22Rv1 (cell line): ENCODE results near the gene ADCY6.

Experiments
- H3K27ac ChIP-seq: fragments of 450-650 bp; 2 replicates; pipeline ENCODE4 v1.5.1; 2017
- ZFX ChIP-seq: fragments of 450-650 bp; IDR thresholded peaks from 2 replicates; pipeline ENCODE4 v1.6.1; 2017; ENCODE audit warnings: antibody characterized with exemption, borderline replicate concordance
- TF ChIP-seq, protein P1 (sequence below): fragments of 450-650 bp; IDR thresholded peaks from 2 replicates; pipeline ENCODE4 v1.5.1; 2017; ENCODE audit warnings: mild to moderate bottlenecking

ADCY6 gene

DNA sequence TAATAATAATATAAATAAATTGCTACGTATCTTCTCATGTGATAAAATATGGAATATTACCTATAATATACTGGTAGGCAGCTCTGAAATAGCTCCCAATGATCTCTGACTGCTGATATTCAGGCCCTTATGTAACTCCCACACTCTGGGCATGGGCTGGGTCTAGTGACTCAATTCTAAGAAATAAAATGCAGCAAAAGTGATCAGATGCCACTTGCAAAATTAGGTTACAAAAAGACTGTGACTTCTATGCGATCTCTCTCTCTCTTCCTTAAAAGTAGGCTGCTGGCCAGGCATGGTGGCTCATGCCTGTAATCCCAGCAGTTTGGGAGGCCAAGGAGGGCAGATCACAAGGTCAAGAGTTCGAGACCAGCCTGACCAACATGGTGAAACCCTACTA lies 19.1 kb upstream of the ADCY6 start:
- TF ChIP-seq ZFX = no peak
- no peak overlapping the region for H3K27ac ChIP-seq

DNA sequence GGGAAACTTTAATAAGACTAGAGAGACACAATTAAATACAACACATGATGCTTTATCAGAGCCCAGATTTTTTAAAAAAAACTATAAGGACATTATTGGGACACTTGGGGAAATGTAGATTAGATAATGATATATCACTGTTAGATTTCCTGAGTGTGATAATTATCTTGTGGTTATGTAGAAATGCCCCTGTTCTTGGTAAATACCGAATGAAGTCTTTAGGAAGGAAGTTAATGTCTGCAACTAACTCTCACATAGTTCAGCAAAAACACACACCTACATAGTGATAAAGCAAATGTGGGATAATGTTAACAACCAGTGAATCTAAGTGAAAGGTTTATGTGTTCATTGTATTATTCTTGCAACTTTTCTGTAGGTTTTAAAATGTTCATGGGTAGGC lies 14.8 kb upstream of the ADCY6 start:
- H3K27ac ChIP-seq = no peak overlapping the region
- no peak for TF ChIP-seq ZFX
- TF ChIP-seq, protein P1, sequence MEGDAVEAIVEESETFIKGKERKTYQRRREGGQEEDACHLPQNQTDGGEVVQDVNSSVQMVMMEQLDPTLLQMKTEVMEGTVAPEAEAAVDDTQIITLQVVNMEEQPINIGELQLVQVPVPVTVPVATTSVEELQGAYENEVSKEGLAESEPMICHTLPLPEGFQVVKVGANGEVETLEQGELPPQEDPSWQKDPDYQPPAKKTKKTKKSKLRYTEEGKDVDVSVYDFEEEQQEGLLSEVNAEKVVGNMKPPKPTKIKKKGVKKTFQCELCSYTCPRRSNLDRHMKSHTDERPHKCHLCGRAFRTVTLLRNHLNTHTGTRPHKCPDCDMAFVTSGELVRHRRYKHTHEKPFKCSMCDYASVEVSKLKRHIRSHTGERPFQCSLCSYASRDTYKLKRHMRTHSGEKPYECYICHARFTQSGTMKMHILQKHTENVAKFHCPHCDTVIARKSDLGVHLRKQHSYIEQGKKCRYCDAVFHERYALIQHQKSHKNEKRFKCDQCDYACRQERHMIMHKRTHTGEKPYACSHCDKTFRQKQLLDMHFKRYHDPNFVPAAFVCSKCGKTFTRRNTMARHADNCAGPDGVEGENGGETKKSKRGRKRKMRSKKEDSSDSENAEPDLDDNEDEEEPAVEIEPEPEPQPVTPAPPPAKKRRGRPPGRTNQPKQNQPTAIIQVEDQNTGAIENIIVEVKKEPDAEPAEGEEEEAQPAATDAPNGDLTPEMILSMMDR = no peak

DNA sequence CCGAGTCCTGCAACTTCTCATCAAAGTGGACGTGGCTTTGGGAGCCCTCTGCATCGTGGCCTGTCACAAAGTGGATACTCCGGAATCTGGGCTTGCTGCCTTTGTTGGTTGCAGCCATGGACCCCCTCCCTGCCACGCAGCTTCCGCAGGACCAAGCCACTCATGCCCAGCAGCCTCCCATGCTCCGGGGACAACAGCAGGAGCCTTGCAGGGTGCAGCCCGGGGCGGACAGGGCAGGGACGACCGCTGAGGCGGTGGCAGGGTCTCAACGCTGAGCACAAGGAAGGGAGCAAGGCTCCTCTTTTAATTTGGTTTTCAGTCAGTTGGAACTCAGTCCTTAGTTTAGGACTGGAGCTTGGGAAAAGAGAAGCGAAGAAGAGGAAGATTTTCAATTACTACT lies 12.1 kb upstream of the ADCY6 start:
- no peak overlapping the region for H3K27ac ChIP-seq
- TF ChIP-seq, protein P1 = no peak
- TF ChIP-seq ZFX = no peak

DNA sequence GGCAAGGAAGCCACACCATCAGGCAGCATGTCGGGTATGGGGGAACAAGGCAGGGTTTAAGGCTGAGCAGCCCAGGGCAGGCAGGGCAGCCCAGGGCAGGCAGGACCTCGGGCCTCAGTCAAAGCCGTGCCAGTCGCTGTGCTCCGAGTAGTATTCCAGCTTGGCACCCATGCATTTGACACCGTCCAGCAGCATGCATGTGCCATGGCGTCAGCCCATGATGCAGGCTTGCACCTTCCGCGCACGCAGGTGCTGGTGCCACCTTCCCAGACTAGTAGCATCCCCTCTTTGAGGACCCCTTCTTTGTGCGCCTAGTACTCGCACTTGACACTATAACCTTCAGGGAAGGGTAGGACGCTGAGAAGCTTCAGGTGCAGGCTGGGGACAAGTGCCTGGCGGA lies 11.6 kb upstream of the ADCY6 start:
- H3K27ac ChIP-seq = no peak overlapping the region
- no peak for TF ChIP-seq ZFX
- TF ChIP-seq, protein P1 = no peak

DNA sequence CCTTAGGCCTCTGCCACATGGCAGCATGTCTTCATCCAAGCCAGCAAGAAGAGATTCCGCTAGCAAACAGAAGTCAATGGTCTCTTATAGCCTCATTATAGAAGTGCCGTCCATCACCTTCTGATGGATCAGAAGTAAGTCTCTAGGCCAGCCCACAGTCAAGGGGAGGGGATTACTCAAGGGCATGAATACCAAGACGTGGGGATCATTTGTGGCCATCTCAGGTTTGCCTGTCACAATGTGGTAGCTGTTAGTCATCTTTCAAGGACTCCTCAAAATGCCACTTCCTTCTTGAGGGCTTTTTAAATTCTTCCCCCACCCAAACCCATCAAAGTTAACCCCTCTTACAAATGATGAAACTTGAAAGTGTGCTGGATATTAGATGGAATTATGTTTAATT lies 8.1 kb upstream of the ADCY6 start:
- TF ChIP-seq, protein P1 = no peak
- TF ChIP-seq ZFX = no peak
- H3K27ac ChIP-seq = no peak overlapping the region

DNA sequence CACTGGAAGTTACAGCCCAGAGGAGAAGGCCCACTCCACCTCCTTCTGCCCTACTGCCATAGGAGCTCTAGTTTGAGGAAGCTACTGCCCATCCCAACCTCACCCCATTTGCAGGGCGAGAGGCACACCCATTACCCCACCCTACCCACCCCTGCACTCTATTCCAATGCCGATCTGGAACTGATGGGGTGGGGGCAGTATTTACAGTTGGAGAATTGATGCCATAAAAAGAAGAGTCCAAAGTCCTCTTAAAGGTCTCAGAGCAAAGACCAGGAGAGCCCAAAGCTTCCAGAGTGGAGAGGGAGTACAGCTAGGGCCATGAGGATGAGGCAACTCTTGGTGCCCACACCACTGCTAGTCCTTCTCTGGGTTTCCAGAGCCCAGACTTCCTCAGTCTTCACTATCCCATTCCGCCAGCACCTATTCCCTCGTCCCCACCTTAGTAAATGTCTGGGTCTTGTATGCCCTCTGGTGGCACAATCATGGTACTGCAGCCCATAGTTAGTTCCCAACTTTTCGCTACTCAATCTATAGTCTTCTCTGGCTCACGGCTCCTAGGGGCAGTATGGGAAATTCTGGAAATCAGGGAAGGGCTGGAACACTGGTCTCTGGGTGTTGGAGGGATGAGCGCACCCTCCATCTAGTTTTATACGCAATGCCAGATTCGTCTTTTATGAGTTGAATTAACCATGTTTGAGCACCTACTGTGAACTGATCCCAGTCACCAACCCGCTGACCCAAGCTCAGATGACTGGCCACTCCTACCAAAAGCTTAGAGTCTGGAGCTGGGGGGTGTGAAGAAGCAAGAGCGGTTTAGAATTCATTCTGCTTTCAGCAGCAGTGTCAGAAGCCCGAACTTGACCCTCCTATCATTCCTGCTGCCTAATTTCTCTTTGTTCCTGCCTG lies 6.9 kb upstream of the ADCY6 start:
- TF ChIP-seq, protein P1 = peak; percentile 95
- no peak for TF ChIP-seq ZFX
- H3K27ac ChIP-seq = peak overlapping the region; percentile 46

DNA sequence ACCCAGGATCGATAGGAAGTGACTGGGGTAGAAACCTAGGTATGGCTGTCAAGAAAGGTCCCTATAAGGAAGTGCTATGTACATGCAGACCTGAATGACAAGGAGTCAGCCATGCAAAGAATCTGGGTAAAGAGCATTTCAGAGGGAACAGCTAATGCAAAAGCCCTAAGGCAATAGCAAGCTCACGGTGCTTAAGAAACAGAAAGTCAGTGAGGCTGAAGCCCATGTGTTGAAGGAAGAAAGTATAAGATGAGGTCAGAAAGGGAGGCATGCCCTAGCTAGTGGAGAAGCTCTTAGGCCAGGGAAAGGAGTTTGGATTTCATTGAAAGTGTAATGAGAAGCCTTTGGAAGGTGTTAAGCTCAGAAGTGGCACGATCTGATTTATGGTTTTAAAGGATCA lies 6.0 kb upstream of the ADCY6 start:
- TF ChIP-seq, protein P1 = no peak
- no peak for TF ChIP-seq ZFX
- peak overlapping the region; percentile 46 for H3K27ac ChIP-seq
